HCT116 (cell line): ENCODE measurements around the gene POLD2. TPM values are rescaled to one million over a fixed set of nuclear protein-coding genes. Genes with fewer than 3 reads are reported as not detected.

Experiments
- ATAC-seq: fragments of 200-7000 bp; cut with Tn5 transposase; 2 replicates; pipeline ENCODE4 v1.9.1; 2020; ENCODE audit warnings: mild to moderate bottlenecking, moderate library complexity
- BruUV-seq: library from RNA; stranded (reverse); fragments of 400-500 nt; replicated peaks from 2 replicates; lab custom pipeline; 2021; lab: Mats Ljungman, UMichigan
- CTCF ChIA-PET: fragments of 300-600 bp; sonication (Branson Sonifier 250); formaldehyde crosslinking; loops from one replicate; lab custom pipeline; 2021; ENCODE audit warnings: antibody characterized with exemption; lab: Charles Lee
- POLR2A ChIA-PET: fragments of 300-600, 350-600 bp; sonication (Branson Sonifier 250); formaldehyde crosslinking; loops from one replicate; lab custom pipeline; 2021; ENCODE audit warnings: antibody characterized with exemption; lab: Charles Lee
- RAD21 ChIA-PET, 2 experiments: fragments of 300-600 bp; sonication (Branson Sonifier 250); formaldehyde crosslinking; loops; one replicate each; lab custom pipeline; 2023; ENCODE audit warnings: low total read pairs in 2 of 2; ENCODE audit not compliant: uncharacterized antibody in 2 of 2, unreplicated experiment in 2 of 2, low non-redundant PET in 1 of 2; lab: Charles Lee
- DNase-seq: peaks from one replicate; pipeline ENCODE4 v3.0.0-alpha.2; 2010; ENCODE audit warnings: low read depth, low spot score
- H2AFZ ChIP-seq: fragments of 200-600 bp; shearing (Covaris generic), sonication (generic); 2 replicates; pipeline ENCODE4 v1.6.1; 2017; ENCODE audit warnings: low read depth, mixed run types, mixed read lengths, antibody characterized with exemption, low read length; ENCODE audit not compliant: poor library complexity, severe bottlenecking
- H3K27ac ChIP-seq: 2 replicates; pipeline ENCODE4 v1.5.1; 2012; ENCODE audit warnings: low read depth, low read length
- H3K27me3 ChIP-seq: fragments of 200-600 bp; sonication (generic); 2 replicates; pipeline ENCODE4 v1.6.1; 2016; ENCODE audit warnings: mixed run types, low read length, mixed read lengths; ENCODE audit not compliant: insufficient read depth
- H3K36me3 ChIP-seq, 2 experiments: fragments of 200-500 bp in 1 of 2; fragments of 200-600 bp in 1 of 2; sonication (Bioruptor generic) in 1 of 2; sonication (generic) in 1 of 2; 2 replicates each; pipeline versions ENCODE4 v1.5.1 to v1.6.1; 2014 to 2016; ENCODE audit warnings: low read length in 2 of 2, inconsistent platforms in 1 of 2, mixed read lengths in 1 of 2, mixed run types in 1 of 2; ENCODE audit not compliant: insufficient read depth in 2 of 2, control insufficient read depth in 1 of 2
- H3K4me1 ChIP-seq, 2 experiments: fragments of 200-600 bp in 1 of 2; sonication (generic) in 1 of 2; 2 replicates each; pipeline versions ENCODE4 v1.5.1 to v1.6.1; 2012 to 2017; ENCODE audit warnings: low read length in 2 of 2, inconsistent platforms in 1 of 2, mild to moderate bottlenecking in 1 of 2, mixed read lengths in 1 of 2, mixed run types in 1 of 2, moderate library complexity in 1 of 2; ENCODE audit not compliant: insufficient read depth in 2 of 2, control insufficient read depth in 1 of 2
- H3K4me2 ChIP-seq: fragments of 200-600 bp; sonication (generic); 2 replicates; pipeline ENCODE4 v1.6.1; 2017; ENCODE audit warnings: mixed run types, low read length, mixed read lengths
- H3K4me3 ChIP-seq, 2 experiments: fragments of 200-600 bp in 1 of 2; sonication (generic) in 1 of 2; replicated peaks in 1 of 2; 2 replicates each; pipeline ENCODE4 v1.5.1; 2011 to 2016; ENCODE audit warnings: low read length in 2 of 2, control low read depth in 1 of 2, low read depth in 1 of 2, mild to moderate bottlenecking in 1 of 2, mixed read lengths in 1 of 2, mixed run types in 1 of 2
- H3K79me2 ChIP-seq: fragments of 200-600 bp; sonication (generic); 2 replicates; pipeline ENCODE4 v1.6.1; 2017; ENCODE audit warnings: mild to moderate bottlenecking, mixed run types, low read length, moderate library complexity, mixed read lengths; ENCODE audit not compliant: insufficient read depth
- H3K9ac ChIP-seq: fragments of 200-600 bp; sonication (generic); 2 replicates; pipeline ENCODE4 v1.6.1; 2016; ENCODE audit warnings: low read length, mixed read lengths
- H3K9me2 ChIP-seq: fragments of 200-600 bp; sonication (generic), shearing (Covaris generic); 2 replicates; pipeline ENCODE4 v1.6.1; 2017; ENCODE audit warnings: mixed run types, mild to moderate bottlenecking, moderate library complexity; ENCODE audit not compliant: insufficient read depth
- H3K9me3 ChIP-seq, 2 experiments: fragments of 200-500 bp in 1 of 2; fragments of 200-600 bp in 1 of 2; sonication (Bioruptor generic) in 1 of 2; sonication (generic) in 1 of 2; 2 replicates each; pipeline ENCODE4 v1.6.1; 2014 to 2017; ENCODE audit warnings: low read length in 2 of 2, mixed read lengths in 2 of 2, inconsistent platforms in 1 of 2, low read depth in 1 of 2, mild to moderate bottlenecking in 1 of 2, mixed run types in 1 of 2, moderate library complexity in 1 of 2; ENCODE audit not compliant: control insufficient read depth in 1 of 2, insufficient read depth in 1 of 2
- H4K20me1 ChIP-seq: fragments of 200-600 bp; sonication (generic), shearing (Covaris generic); 2 replicates; pipeline ENCODE4 v1.6.1; 2017; ENCODE audit warnings: mixed run types, mild to moderate bottlenecking, moderate library complexity; ENCODE audit not compliant: insufficient read depth
- CBX3 ChIP-seq: IDR thresholded peaks from 2 replicates; pipeline ENCODE4 v1.6.1; 2012; ENCODE audit warnings: low read depth
- EGR1 ChIP-seq: IDR thresholded peaks from 2 replicates; pipeline ENCODE4 v1.6.1; 2012; ENCODE audit warnings: low read depth
- POLR2AphosphoS5 ChIP-seq: IDR thresholded peaks from 2 replicates; pipeline ENCODE4 v1.6.1; 2011; ENCODE audit warnings: mild to moderate bottlenecking, low read depth, low read length, moderate library complexity
- SIN3A ChIP-seq: IDR thresholded peaks from 2 replicates; pipeline ENCODE4 v1.6.1; 2012; ENCODE audit warnings: low read depth
- SP1 ChIP-seq: IDR thresholded peaks from 2 replicates; pipeline ENCODE4 v1.6.1; 2012; ENCODE audit warnings: low read depth
- TCF7L2 ChIP-seq: IDR thresholded peaks from 2 replicates; pipeline ENCODE4 v1.7.0; 2011; ENCODE audit warnings: borderline replicate concordance, inconsistent platforms; ENCODE audit not compliant: insufficient read depth, insufficient read length; ENCODE audit errors: extremely low read depth
- YY1 ChIP-seq: IDR thresholded peaks from 2 replicates; pipeline ENCODE4 v1.6.1; 2011; ENCODE audit warnings: low read length, low read depth, moderate library complexity, mild to moderate bottlenecking; ENCODE audit not compliant: insufficient replicate concordance; ENCODE audit errors: extremely low read depth
- intact Hi-C: fragments of 100-400 bp; cut with micrococcal nuclease; formaldehyde crosslinking; loops from 2 replicates; pipeline ENCODE4 v1.10.0; 2022
- total RNA-seq: library from RNA; stranded (reverse); gene quantifications from one replicate; pipeline ENCODE4 v1.2.1, GENCODE V29; 2021; ENCODE audit not compliant: unreplicated experiment
- TF ChIP-seq, protein P1 (sequence below): IDR thresholded peaks from 2 replicates; pipeline ENCODE4 v1.6.1; 2012; ENCODE audit warnings: low read depth

Gene POLD2
- total RNA-seq, 1 experiment from 2014 or later, result 237 TPM

DNA sequence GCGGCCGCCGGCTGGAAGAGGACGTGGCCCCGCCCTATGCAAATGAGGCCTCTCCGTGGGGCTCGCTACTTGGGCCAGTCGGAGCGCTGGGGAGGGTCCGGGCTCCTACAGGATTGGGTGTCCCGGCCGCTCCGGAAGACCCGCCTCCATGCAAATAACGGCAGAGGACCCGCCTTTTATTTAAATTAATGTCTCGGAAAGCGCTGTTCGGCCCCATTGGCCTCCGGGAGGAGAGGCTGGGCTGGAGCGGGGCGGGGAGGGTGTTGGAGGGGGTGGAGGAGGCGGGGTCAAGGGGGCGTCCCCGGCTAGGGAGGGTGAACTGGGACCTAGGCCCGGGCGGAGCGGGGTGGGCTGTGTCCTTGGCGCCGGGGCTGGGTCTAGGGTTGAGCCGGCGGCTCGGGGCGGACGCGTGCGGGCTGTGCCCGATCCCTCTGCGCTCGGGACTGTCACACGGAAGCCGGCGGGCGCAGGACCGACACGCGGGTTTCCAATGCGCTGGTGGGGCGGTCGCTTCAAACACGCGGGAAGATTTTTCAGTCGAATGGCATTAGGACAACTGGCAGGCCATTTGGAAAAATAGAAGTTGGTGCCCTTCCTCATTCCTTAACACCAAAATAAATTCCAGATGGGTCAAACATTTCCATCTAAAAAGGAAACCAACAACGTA, 40.7 kb downstream of the POLD2 start:
- H4K20me1 ChIP-seq, result no peaks in the 10 kb centered on the region
- H3K27me3 ChIP-seq, result no peaks in the 10 kb centered on the region
- BruUV-seq, result no TSS peak
- H3K9ac ChIP-seq, result peak overlapping the region; percentile 69
- RAD21 ChIA-PET, result no interaction called here
- TF ChIP-seq POLR2AphosphoS5, result peak; percentile 60
- peak; percentile 47 for TF ChIP-seq TCF7L2
- TF ChIP-seq EGR1, result peak; percentile 48; the same call in 1 of the 2 replicates
- 0 out of 2 replicates have a peak, but pooled peaks have one; percentile 22 for TF ChIP-seq SIN3A
- TF ChIP-seq CBX3, result no peak
- peak; percentile 77 for TF ChIP-seq SP1
- POLR2A ChIA-PET, result no interaction called here
- H3K9me2 ChIP-seq, result no peaks in the 10 kb centered on the region
- peak overlapping the region; percentile 86 for H3K4me2 ChIP-seq
- no peak overlapping the region for H2AFZ ChIP-seq
- H3K4me3 ChIP-seq, result peak overlapping the region; percentile 59
- peaks cover 13 to 17% of the 10 kb centered on the region in 2 experiments; a peak in 3 of 4 replicates for H3K36me3 ChIP-seq
- no peaks in the 10 kb centered on the region for H3K9me3 ChIP-seq
- CTCF ChIA-PET, result no interaction called here
- peak overlapping the region; percentile 69 for H3K27ac ChIP-seq
- H3K4me1 ChIP-seq, result peaks cover 12 to 23% of the 10 kb centered on the region in 2 experiments; a peak in 3 of 4 replicates
- peak; percentile 95 for DNase-seq
- H3K79me2 ChIP-seq, result peaks cover 14% of the 10 kb centered on the region
- intact Hi-C loops, result loop anchor here (2.0 to 5.0 kb wide), 3 partner anchors 40 to 225 kb away; partner anchors contain the start of gene POLD2
- ATAC-seq, result peak; percentile 96

DNA sequence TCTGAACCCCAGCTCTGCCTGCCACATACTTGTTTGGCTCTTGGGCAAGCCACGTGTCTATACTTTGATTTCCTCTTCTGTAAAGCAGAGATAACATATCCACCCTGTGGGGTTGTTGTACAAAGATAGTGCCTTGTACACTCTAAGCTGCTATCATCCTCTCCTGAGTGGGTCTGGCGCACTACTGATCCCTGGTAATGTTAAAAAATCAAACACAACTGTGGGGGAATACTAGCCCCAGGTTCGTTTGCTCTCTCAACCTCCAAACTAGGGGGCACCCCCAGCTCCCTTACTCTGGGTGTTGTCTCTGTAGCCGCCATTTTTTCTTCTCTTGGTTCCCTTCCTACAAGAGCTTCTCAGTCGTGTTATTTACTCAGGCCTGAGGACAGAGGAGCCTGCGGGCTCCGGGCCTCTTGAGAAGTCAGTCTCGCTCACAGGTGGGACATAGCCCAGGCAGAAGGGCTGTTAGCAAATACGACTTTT, 42.0 kb downstream of the POLD2 start:
- H3K9ac ChIP-seq, result peak overlapping the region; percentile 94
- ChIA-PET CTCF (interaction anchor here (0.7 to 1.4 kb wide), 3 partner anchors 9 to 159 kb away, joined by 3 to 8 read pairs (median 4); no protein-coding TSS in a partner anchor), RAD21 (interaction anchor here in 1 of 2 experiments (0.7 kb wide), 1 partner anchor 412 kb away, joined by 3 read pairs; no protein-coding TSS in a partner anchor), POLR2A (interaction anchor here (0.9 to 1.2 kb wide), 3 partner anchors 16 to 115 kb away, joined by 3 to 6 read pairs (median 5); partner anchors contain the start of genes DBNL and PGAM2)
- intact Hi-C loops, result loop anchor here (5.0 kb wide), 2 partner anchors 41 to 226 kb away; partner anchors contain the start of gene POLD2
- no peaks in the 10 kb centered on the region for H3K9me3 ChIP-seq
- H4K20me1 ChIP-seq, result no peaks in the 10 kb centered on the region
- peaks cover 17 to 22% of the 10 kb centered on the region in 2 experiments; a peak in 3 of 4 replicates for H3K36me3 ChIP-seq
- no peak for ATAC-seq
- peaks cover 14% of the 10 kb centered on the region for H3K79me2 ChIP-seq
- H2AFZ ChIP-seq, result no peak overlapping the region
- TF ChIP-seq, protein P1, sequence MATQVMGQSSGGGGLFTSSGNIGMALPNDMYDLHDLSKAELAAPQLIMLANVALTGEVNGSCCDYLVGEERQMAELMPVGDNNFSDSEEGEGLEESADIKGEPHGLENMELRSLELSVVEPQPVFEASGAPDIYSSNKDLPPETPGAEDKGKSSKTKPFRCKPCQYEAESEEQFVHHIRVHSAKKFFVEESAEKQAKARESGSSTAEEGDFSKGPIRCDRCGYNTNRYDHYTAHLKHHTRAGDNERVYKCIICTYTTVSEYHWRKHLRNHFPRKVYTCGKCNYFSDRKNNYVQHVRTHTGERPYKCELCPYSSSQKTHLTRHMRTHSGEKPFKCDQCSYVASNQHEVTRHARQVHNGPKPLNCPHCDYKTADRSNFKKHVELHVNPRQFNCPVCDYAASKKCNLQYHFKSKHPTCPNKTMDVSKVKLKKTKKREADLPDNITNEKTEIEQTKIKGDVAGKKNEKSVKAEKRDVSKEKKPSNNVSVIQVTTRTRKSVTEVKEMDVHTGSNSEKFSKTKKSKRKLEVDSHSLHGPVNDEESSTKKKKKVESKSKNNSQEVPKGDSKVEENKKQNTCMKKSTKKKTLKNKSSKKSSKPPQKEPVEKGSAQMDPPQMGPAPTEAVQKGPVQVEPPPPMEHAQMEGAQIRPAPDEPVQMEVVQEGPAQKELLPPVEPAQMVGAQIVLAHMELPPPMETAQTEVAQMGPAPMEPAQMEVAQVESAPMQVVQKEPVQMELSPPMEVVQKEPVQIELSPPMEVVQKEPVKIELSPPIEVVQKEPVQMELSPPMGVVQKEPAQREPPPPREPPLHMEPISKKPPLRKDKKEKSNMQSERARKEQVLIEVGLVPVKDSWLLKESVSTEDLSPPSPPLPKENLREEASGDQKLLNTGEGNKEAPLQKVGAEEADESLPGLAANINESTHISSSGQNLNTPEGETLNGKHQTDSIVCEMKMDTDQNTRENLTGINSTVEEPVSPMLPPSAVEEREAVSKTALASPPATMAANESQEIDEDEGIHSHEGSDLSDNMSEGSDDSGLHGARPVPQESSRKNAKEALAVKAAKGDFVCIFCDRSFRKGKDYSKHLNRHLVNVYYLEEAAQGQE, result no peak
- TF ChIP-seq YY1, result peak; percentile 85
- H3K27me3 ChIP-seq, result no peaks in the 10 kb centered on the region
- H3K4me1 ChIP-seq, result peaks cover 12 to 23% of the 10 kb centered on the region in 2 experiments; a peak in 3 of 4 replicates
- BruUV-seq, result no TSS peak
- no peaks in the 10 kb centered on the region for H3K9me2 ChIP-seq
- H3K4me2 ChIP-seq, result peak overlapping the region; percentile 83
- no peak for DNase-seq
- H3K4me3 ChIP-seq, result peak overlapping the region; percentile 56 to 96
- H3K27ac ChIP-seq, result peak overlapping the region; percentile 99
